Measurements from ENCODE around the gene KRT2.

- TF ChIP-seq CTCF (IDR thresholded peaks at IDR 0.05) (no peak), POLR2A (IDR thresholded peaks at IDR 0.05) (no peak)
Measured at GRCh38 chr12:52598966-52599365, 53.0 kb downstream of the KRT2 start.

All from body of pancreas (tissue), 4 donors.